ENCODE data around the gene IPO4.
"Not testable (repeated sequence)": the region's sequence is repeated elsewhere in the genome, so short reads cannot be mapped to it uniquely, and the experiment has no call there.

IPO4 gene

DNA sequence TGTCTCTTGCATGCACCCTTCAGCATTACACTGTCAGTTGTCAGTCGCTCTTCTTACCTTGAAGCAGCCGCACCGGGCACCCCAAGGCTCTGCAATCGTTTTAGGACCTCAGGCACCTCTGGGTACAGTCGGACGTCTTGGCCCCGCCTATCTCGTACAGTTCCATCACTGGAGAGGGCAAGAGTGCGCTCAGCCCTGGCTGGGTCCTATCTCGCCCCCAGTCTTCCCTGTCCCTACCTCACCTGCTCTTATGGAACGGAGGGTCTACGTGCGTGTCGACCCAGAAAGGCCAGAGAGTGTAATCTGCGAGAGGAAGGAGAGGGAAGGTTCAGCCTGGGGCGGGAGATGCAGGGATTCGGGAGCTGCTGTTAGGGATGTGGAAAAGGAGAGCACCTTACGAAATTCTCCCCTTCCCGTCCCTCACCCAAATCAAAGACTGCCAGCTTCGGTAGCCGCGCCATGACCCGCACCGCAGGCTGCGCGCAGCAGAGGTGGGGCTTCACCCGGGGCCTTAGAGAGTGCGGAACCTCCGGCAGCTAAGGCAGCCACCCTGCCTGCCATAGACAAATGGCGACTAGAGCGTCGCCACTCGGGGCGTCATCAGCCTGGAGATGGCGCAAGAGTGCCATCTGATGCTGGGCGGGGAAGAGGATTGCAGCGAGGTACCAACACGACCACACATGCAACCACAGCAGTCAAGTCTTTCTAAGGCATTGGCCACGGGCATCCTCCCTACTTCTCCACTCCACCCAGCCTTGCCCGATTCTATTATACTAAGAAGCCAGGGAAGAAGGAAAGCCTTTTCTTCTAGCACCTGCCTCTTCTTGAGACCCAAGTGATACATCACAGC lies 27.1 kb upstream of the IPO4 start, which contains the start of gene MDP1:
TSS of gene MDP1 (minus strand) at position 572 of the 850 bp plus-strand sequence. CDS start at position 461, 111 bp downstream.
- DNase-seq, result peak; percentile 89

DNA sequence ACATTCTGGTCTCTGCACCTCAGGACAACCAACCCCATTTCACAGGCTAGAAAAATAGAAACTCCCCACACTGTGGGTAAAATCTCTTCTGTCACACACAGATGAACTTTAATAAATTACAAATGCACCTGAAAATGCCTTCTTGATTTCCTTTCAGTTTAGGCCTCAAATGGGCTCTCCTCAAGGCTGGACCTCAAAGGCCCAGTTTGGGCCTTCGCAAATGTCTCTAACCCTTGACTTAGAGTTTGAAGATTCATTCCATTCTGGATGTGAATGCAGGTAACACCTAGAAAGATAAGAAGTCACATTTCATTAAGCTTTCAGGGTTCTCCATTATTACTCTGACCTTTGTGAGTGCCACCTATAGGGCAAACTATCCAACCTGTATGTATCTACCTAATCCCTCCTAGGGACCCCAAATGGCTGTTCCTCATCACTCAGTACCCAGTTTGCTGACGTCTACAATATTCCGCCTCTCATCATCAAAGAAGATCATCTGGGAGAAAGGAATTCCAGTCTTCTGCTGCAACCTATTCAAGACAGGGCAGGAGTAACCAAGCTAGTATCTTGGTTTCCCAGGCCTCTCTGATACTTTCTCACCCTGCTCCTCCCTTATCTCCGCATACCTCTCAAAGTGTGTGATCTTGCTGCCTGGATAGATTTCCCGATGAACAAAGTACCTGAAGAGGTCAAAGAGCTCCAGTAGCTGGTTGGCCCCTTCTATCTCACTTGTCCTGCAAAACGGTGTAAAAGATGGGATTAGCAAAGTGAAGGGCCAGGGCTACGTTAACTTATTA lies 25.4 kb upstream of the IPO4 start:
- DNase-seq, result no peak

- peak; percentile 96 for DNase-seq
Observed at GRCh38 chr14:24212924-24213865, 24.6 kb upstream of the IPO4 start, which contains the start of gene CHMP4A. Gene CHMP4A, minus strand, starts transcription at chr14:24213488. Its CDS starts 49 bp downstream, at chr14:24213439.

GRCh38 chr14:24211311-24211710 lies 22.7 kb upstream of the IPO4 start:
- DNase-seq, result no peak

DNA sequence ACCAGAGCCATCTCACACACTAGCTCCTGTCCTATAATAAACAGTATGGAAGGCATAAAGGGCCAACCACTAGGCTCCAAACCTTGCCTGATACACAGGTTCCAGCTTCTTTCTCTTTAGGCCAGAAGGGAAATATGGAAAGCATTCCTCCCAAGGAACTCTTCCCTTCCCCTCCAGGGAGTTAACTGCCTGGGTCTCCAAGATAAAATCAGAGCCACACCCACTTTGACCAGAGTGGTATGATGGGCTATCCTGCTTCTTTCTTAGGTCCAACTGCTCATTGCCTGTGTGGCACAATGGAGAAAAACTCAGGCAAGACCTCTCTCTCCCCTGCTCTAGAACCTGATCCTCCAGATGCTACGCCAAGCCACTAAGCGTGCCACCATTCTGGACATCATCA lies 19.0 kb upstream of the IPO4 start:
- no peak for DNase-seq

DNA sequence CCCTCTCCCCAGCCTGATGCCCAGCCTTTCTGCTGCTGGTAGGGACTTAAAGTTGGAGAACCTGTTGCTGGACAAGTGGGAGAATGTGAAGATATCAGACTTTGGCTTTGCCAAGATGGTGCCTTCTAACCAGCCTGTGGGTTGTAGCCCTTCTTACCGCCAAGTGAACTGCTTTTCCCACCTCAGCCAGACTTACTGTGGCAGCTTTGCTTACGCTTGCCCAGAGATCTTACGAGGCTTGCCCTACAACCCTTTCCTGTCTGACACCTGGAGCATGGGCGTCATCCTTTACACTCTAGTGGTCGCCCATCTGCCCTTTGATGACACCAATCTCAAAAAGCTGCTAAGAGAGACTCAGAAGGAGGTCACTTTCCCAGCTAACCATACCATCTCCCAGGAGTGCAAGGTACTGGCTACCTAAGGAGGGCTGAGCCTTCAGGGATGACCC lies 18.5 kb upstream of the IPO4 start:
- DNase-seq, result no peak

- DNase-seq, result no peak
Observed at GRCh38 chr14:24206260-24207103, 17.9 kb upstream of the IPO4 start.

- DNase-seq, result no peak
Observed at GRCh38 chr14:24204163-24205146, 15.8 kb upstream of the IPO4 start.

- DNase-seq, result not testable (repeated sequence)
Observed at GRCh38 chr14:24203249-24203886, 14.8 kb upstream of the IPO4 start.

DNA sequence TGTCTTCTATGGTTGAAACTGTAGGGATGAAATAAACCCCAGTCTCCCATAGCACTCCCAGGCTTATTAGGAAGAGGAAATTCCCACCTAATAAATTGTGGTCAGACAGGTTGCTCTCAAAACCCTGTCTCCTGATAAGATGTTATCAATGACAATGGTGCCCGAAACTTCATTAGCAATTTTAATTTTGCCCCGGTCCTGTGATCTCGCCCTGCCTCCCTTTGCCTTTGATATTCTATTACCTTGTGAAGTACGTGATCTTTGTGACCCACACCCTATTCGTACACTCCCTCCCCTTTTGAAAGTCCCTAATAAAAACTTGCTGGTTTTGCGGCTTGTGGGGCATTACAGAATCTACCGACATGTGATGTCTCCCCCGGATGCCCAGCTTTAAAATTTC lies 13.9 kb upstream of the IPO4 start:
- not testable (repeated sequence) for DNase-seq

GRCh38 chr14:24198814-24199524 lies 10.4 kb upstream of the IPO4 start:
- no peak for DNase-seq

- DNase-seq, result no peak
Observed at GRCh38 chr14:24197056-24197450, 8.4 kb upstream of the IPO4 start.

DNA sequence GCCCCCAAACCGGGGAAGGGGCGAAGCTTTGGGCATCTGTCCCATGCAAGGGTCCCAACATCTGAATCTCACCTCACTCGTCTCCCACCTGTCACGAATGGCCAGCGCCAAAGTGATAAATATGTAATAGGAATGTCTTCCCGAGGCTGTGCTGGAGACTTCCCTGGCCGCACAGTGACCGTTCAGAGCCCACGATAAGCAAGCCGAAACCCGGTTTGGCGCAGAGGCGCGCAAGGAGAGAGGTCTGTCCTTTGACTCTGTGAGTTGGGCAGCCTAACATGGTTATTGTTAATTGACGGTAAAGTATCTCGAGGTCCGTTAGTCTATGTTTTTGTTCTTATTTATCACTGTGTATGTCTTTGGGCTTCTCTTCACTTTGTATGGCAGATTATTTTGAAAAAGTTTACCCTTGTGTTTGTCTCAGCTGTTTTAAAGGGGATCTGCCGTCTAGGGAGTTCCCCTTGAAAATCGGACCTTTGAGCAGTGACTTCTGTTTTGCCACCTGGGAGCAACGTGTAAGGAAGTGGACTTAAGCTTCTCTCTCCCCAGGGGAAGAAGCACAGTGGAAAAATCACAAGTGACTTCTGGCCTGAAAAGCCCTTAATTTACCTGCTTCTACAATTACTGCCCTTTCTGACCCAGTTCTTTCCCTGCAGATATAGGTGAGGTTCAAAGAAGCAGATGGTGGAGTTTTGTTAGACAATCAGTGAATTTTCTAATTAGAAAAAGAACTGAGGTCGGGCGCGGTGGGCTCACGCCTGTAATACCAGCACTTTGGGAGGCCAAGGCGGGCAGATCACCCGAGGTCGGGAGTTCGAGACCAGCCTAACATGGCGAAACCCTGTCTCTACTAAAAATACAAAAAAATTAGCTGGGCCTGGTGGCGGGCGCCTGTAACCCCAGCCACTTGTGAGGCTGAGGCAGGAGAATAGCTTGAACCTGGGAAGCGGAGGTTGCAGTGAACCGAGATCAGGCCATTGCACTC lies 7.7 kb upstream of the IPO4 start:
- DNase-seq, result no peak

GRCh38 chr14:24195186-24196070 lies 6.8 kb upstream of the IPO4 start, which contains the start of gene TM9SF1:
Gene TM9SF1, minus strand, starts transcription at chr14:24195441. Its CDS starts 422 bp downstream, at chr14:24195019.
- DNase-seq, result peak; percentile 89

DNA sequence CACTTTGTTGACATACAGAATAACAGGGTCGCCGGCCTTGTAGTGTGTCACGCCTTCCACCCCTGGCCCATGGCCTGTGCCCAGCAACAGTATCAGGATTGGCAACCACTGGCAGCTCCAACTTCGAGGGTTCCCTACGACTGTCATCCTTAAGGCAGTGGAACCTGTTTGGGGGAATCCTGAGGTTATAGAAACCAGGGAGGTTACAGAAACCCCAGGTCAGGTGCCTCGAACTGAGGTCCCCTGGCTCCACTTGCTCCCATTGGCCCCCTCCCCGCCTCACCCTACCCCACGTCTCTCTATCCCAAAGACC lies 6.2 kb upstream of the IPO4 start:
- DNase-seq, result no peak

DNA sequence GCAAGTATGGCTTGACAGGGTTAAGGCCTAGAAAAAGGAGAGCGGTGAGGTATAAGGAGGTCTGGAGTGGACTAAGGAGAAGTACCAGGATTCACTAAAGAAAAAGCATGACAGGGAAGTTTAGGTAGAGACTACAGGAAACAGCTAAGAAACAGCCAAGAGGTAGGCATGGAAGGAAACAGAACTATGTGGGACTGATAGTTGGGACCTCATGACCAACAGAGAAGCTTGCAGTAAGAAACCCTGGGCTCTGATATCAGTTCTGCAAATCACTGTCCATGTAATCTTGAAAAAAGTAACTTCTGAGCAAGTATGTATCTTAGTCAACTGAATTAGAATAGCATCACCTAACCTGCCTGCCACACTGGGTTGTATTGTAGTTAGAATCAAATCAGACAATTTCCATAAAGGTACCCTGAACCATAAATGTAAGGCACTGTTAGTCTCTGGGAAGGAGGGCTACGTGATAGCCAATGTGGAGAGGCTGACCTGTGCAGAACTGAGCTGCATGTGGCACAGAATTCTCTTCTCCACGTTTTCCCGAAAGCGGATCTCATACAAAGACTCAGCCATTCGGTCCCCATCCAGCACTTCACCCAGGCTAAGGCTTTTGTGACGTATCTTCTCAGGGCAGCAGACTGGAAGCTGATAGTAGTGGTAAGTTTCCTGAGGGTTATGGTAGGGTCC lies 5.7 kb upstream of the IPO4 start:
- no peak for DNase-seq
